Endothelial cell of umbilical vein (primary cell): ENCODE measurements around the gene INPP5A. TPM values are rescaled to one million over a fixed set of nuclear protein-coding genes. Genes with fewer than 3 reads are reported as not detected.

Experiments used
- BruUV-seq: library from RNA; stranded (reverse); fragments of 400-500 nt; replicated peaks from 2 replicates; lab custom pipeline; 2021; lab: Mats Ljungman, UMichigan
- CTCF ChIA-PET: fragments of 300-600, 350-600 bp; sonication (Branson Sonifier 250); formaldehyde crosslinking; loops from one replicate; lab custom pipeline; 2021; ENCODE audit warnings: antibody characterized with exemption, inconsistent platforms; lab: Charles Lee
- POLR2A ChIA-PET: fragments of 300-600, 350-600 bp; sonication (Branson Sonifier 250); formaldehyde crosslinking; loops from one replicate; lab custom pipeline; 2021; ENCODE audit warnings: antibody characterized with exemption, inconsistent platforms; lab: Charles Lee
- DNase-seq: peaks from one replicate; pipeline ENCODE4 v3.0.0-alpha.2; 2011; ENCODE audit warnings: low read depth, low spot score
- FAIRE-seq: peaks from 2 replicates; lab custom pipeline; 2011; peaks lifted over from hg19 to GRCh38; lab: Jason Lieb, UNC
- H2AFZ ChIP-seq: 2 replicates; pipeline ENCODE4 v1.6.0; 2012; ENCODE audit warnings: low read depth, low read length, control low read depth, inconsistent platforms
- H3K27ac ChIP-seq: 2 replicates; pipeline ENCODE4 v1.5.1; 2011; ENCODE audit warnings: low read depth, mild to moderate bottlenecking, control low read depth, low read length, moderate library complexity; ENCODE audit not compliant: insufficient read depth
- H3K27me3 ChIP-seq, 2 experiments: 2 replicates each; pipeline versions ENCODE4 v1.6.0 to v1.6.1; 2011; ENCODE audit warnings: low read length in 2 of 2, mixed read lengths in 1 of 2; ENCODE audit not compliant: control insufficient read depth in 2 of 2, insufficient read depth in 2 of 2
- H3K36me3 ChIP-seq, 2 experiments: 2 replicates in 1 of 2; 3 replicates in 1 of 2; pipeline ENCODE4 v1.5.1; 2011; ENCODE audit warnings: low read length in 2 of 2, mild to moderate bottlenecking in 1 of 2, moderate library complexity in 1 of 2; ENCODE audit not compliant: control insufficient read depth in 2 of 2, insufficient read depth in 2 of 2; ENCODE audit errors: extremely low read depth in 1 of 2
- H3K4me1 ChIP-seq: 3 replicates; pipeline ENCODE4 v1.5.1; 2011; ENCODE audit warnings: mild to moderate bottlenecking, low read length; ENCODE audit not compliant: control insufficient read depth, insufficient read depth; ENCODE audit errors: extremely low read depth
- H3K4me2 ChIP-seq: 2 replicates; pipeline ENCODE4 v1.6.1; 2011; ENCODE audit warnings: low read length, control low read depth, mixed read lengths; ENCODE audit not compliant: insufficient read depth
- H3K4me3 ChIP-seq, 3 experiments: fragments of 200-600 bp in 1 of 3; sonication (generic), shearing (Covaris generic) in 1 of 3; replicated peaks in 1 of 3; 2 replicates each; pipeline ENCODE4 v1.5.1; 2011 to 2016; ENCODE audit warnings: control low read depth in 3 of 3, low read length in 3 of 3, mild to moderate bottlenecking in 2 of 3, inconsistent platforms in 1 of 3, low read depth in 1 of 3, moderate library complexity in 1 of 3; ENCODE audit not compliant: insufficient read depth in 1 of 3
- H3K79me2 ChIP-seq: 2 replicates; pipeline ENCODE4 v1.6.0; 2012; ENCODE audit warnings: low read length, inconsistent platforms; ENCODE audit not compliant: control insufficient read depth, insufficient read depth
- H3K9ac ChIP-seq: replicated peaks from 2 replicates; pipeline ENCODE3; 2011; ENCODE audit warnings: low read length, control low read depth; ENCODE audit not compliant: insufficient read depth; ENCODE audit errors: extremely low read depth
- H3K9me1 ChIP-seq: replicated peaks from 3 replicates; pipeline ENCODE4 v1.6.0; 2011; ENCODE audit warnings: mild to moderate bottlenecking, low read length; ENCODE audit not compliant: control insufficient read depth, insufficient read depth; ENCODE audit errors: extremely low read depth
- H3K9me3 ChIP-seq: replicated peaks from 2 replicates; pipeline ENCODE4 v1.5.1; 2012; ENCODE audit warnings: low read length, inconsistent platforms; ENCODE audit not compliant: control insufficient read depth, insufficient read depth
- H4K20me1 ChIP-seq: replicated peaks from 2 replicates; pipeline ENCODE3; 2011; ENCODE audit warnings: mild to moderate bottlenecking, low read length; ENCODE audit not compliant: control insufficient read depth, insufficient read depth; ENCODE audit errors: extremely low read depth
- CTCF ChIP-seq, 2 donors: IDR thresholded peaks; 1 replicate in 1 of 2; 2 replicates in 1 of 2; pipeline ENCODE4 v1.5.1; 2011; ENCODE audit warnings: low read length in 2 of 2, mild to moderate bottlenecking in 2 of 2, moderate library complexity in 2 of 2, control low read depth in 1 of 2, inconsistent platforms in 1 of 2, low read depth in 1 of 2; ENCODE audit not compliant: insufficient read depth in 1 of 2; ENCODE audit errors: extremely low read depth in 1 of 2
- EZH2 ChIP-seq: IDR thresholded peaks from 2 replicates; pipeline ENCODE4 v1.6.1; 2012; ENCODE audit warnings: borderline replicate concordance, low read depth, mild to moderate bottlenecking, moderate library complexity, low read length, inconsistent platforms; ENCODE audit not compliant: severe bottlenecking
- FOS ChIP-seq: IDR thresholded peaks from 2 replicates; pipeline ENCODE4 v1.6.1; 2011; ENCODE audit warnings: mild to moderate bottlenecking, low read length, moderate library complexity, borderline replicate concordance; ENCODE audit not compliant: insufficient read depth
- GATA2 ChIP-seq: IDR thresholded peaks from 2 replicates; pipeline ENCODE4 v1.7.0; 2011; ENCODE audit warnings: low read depth, mild to moderate bottlenecking, moderate library complexity, mixed read lengths, low read length; ENCODE audit not compliant: insufficient read length, insufficient read depth
- JUN ChIP-seq: IDR thresholded peaks from 2 replicates; pipeline ENCODE4 v1.6.1; 2011; ENCODE audit warnings: borderline replicate concordance, low read depth; ENCODE audit not compliant: insufficient read length, insufficient read depth
- MYC ChIP-seq: IDR thresholded peaks from one replicate; pipeline ENCODE4 v1.6.1; 2011; ENCODE audit warnings: mild to moderate bottlenecking, low read depth, low read length
- POLR2A ChIP-seq: IDR thresholded peaks from 2 replicates; pipeline ENCODE4 v1.6.1; 2012; ENCODE audit warnings: low read depth, mild to moderate bottlenecking, control low read depth, low read length
- POLR2AphosphoS5 ChIP-seq: IDR thresholded peaks from 2 replicates; pipeline ENCODE4 v1.6.1; 2012; ENCODE audit warnings: low read depth, mild to moderate bottlenecking, control low read depth, low read length, moderate library complexity; ENCODE audit not compliant: insufficient read depth
- dilution Hi-C: fragments of 300-500 bp; cut with MboI; formaldehyde crosslinking; loops from one replicate; pipeline ENCODE4 v1.15.0; 2019; ENCODE audit warnings: low sequenced_read_pairs; ENCODE audit not compliant: extremely low pct_ligation_motif_present
- intact Hi-C: fragments of 100-400 bp; cut with micrococcal nuclease; formaldehyde crosslinking; loops from one replicate; pipeline ENCODE4 v1.10.0; 2022
- polyA plus RNA-seq, 4 experiments: library from polyadenylated mRNA; depleted of rRNA in 3 of 4; stranded (reverse) in 3 of 4; unstranded in 1 of 4; fragments of >200 nt; gene quantifications; 2 replicates each; pipeline versions ENCODE4 v1.2.1 to v1.2.3, GENCODE V29; 2011 to 2012; ENCODE audit warnings: missing spikeins in 1 of 4
- total RNA-seq: library from RNA; stranded (reverse); gene quantifications from 2 replicates; pipeline ENCODE4 v1.2.3, GENCODE V29; 2021
- TF ChIP-seq, protein P1 (sequence below): IDR thresholded peaks from 2 replicates; pipeline ENCODE4 v1.6.1; 2011; ENCODE audit not compliant: insufficient read depth, insufficient read length

Gene INPP5A
- total and polyA plus RNA-seq, 2 donors (not counting 3 experiments of a cell fraction or from before 2014, with no cell fraction given) = 22.9 to 33.2 TPM

- FAIRE-seq (no peak), DNase-seq (no peak)
- dilution Hi-C loops (no loop called here), intact Hi-C loops (no loop called here)
- H3K9ac ChIP-seq = no peak overlapping the region
- H3K9me1 ChIP-seq = no peaks in the 10 kb centered on the region
- TF ChIP-seq POLR2A (no peak), JUN (no peak), GATA2 (no peak)
- TF ChIP-seq, protein P1, sequence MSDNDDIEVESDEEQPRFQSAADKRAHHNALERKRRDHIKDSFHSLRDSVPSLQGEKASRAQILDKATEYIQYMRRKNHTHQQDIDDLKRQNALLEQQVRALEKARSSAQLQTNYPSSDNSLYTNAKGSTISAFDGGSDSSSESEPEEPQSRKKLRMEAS = no peak
- no peak overlapping the region for H2AFZ ChIP-seq
- H4K20me1 ChIP-seq = peaks cover 4% of the 10 kb centered on the region
- H3K4me2 ChIP-seq = no peak overlapping the region
- H3K9me3 ChIP-seq = no peaks in the 10 kb centered on the region
- ChIA-PET POLR2A (no interaction called here), CTCF (interaction anchor here (1.0 kb wide), 1 partner anchor 13 kb away, joined by 3 read pairs; no protein-coding TSS in a partner anchor)
- H3K27me3 ChIP-seq = no peaks in the 10 kb centered on the region
- H3K4me3 ChIP-seq = no peak overlapping the region
- no peak overlapping the region for H3K27ac ChIP-seq
- no TSS peak for BruUV-seq
- no peaks in the 10 kb centered on the region for H3K4me1 ChIP-seq
- H3K79me2 ChIP-seq = no peaks in the 10 kb centered on the region
- H3K36me3 ChIP-seq = no peaks in the 10 kb centered on the region
Observed at GRCh38 chr10:132606536-132607316, 69.1 kb downstream of the INPP5A start.

DNA sequence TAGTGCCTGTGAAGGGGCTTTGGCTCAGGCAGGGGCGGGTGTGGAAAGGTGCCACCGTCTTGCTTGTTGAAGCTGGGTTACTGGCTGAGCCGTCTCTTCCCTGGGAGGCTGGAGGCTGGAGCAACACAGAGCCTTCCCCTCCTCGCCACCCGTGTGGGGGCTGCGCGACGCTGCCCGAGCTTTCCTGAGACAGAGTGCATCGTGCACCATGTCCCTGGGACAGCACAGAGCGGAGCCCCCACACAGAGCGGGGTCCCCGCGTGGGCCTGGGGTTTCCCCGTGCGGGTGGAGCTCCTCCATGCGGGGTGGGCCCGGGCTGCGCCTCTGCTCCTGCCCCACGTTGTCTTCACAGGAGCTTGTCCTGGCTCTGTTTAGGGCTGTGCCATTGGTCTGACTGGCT, 69.9 kb downstream of the INPP5A start:
- H3K4me3 ChIP-seq = no peak overlapping the region
- H3K79me2 ChIP-seq = no peaks in the 10 kb centered on the region
- DNase-seq = no peak
- intact Hi-C loops = no loop called here
- H3K27ac ChIP-seq = no peak overlapping the region
- no peaks in the 10 kb centered on the region for H3K36me3 ChIP-seq
- ChIA-PET POLR2A (no interaction called here), CTCF (interaction anchor here (1.0 kb wide), 1 partner anchor 14 kb away, joined by 3 read pairs; no protein-coding TSS in a partner anchor)
- FAIRE-seq = no peak
- no peak for TF ChIP-seq FOS
- TF ChIP-seq, protein P1 = no peak
- TF ChIP-seq MYC = no peak
- no peak for TF ChIP-seq POLR2A
- TF ChIP-seq JUN = no peak
- no peak for TF ChIP-seq EZH2
- TF ChIP-seq GATA2 = no peak
- no peak for TF ChIP-seq POLR2AphosphoS5
- TF ChIP-seq CTCF (IDR thresholded peaks at IDR 0.05; ENCODE audit: extremely low read depth in 1 of 2, insufficient read depth in 1 of 2, low read depth in 1 of 2, low read length in 2 of 2) = no peak
- H3K9me3 ChIP-seq = no peaks in the 10 kb centered on the region
- dilution Hi-C loops = no loop called here
- H3K9me1 ChIP-seq = no peaks in the 10 kb centered on the region
- no peak overlapping the region for H3K9ac ChIP-seq
- H2AFZ ChIP-seq = no peak overlapping the region
- no peak overlapping the region for H3K4me2 ChIP-seq
- no TSS peak for BruUV-seq
- no peaks in the 10 kb centered on the region for H3K27me3 ChIP-seq
- H4K20me1 ChIP-seq = peaks cover 4% of the 10 kb centered on the region
- H3K4me1 ChIP-seq = no peaks in the 10 kb centered on the region
